ENCODE results near the gene SOCS7.

The SOCS7 gene

GRCh38 chr17:38448208-38448771, 96.6 kb downstream of the SOCS7 start:
- in situ Hi-C loops (cut with HindIII; ENCODE audit: low pct_unique_long_range_greater_than_20kb, low sequenced_read_pairs) = no loop called here
- DNase-seq (ENCODE audit: low read depth in 1 of 2, low spot score in 1 of 2) = no peak
- TF ChIP-seq JUND (IDR thresholded peaks at IDR 0.05; ENCODE audit: low read depth) = no peak

GRCh38 chr17:38449364-38449763, 97.7 kb downstream of the SOCS7 start:
- DNase-seq (ENCODE audit: low read depth in 1 of 2, low spot score in 1 of 2) = peak in 1 of 2 experiments; percentile 42
- no peak for TF ChIP-seq JUND (IDR thresholded peaks at IDR 0.05; ENCODE audit: low read depth)
- in situ Hi-C loops (cut with HindIII; ENCODE audit: low pct_unique_long_range_greater_than_20kb, low sequenced_read_pairs) = no loop called here

GRCh38 chr17:38450557-38451029, 98.9 kb downstream of the SOCS7 start:
- DNase-seq (ENCODE audit: low read depth in 1 of 2, low spot score in 1 of 2) = no peak
- in situ Hi-C loops (cut with HindIII; ENCODE audit: low pct_unique_long_range_greater_than_20kb, low sequenced_read_pairs) = no loop called here
- TF ChIP-seq JUND (IDR thresholded peaks at IDR 0.05; ENCODE audit: low read depth) = no peak

GRCh38 chr17:38451030-38451839, 99.6 kb downstream of the SOCS7 start:
- DNase-seq (ENCODE audit: low read depth in 1 of 2, low spot score in 1 of 2) = no peak

GRCh38 chr17:38451840-38452529, 100.3 kb downstream of the SOCS7 start:
- no peak for TF ChIP-seq JUND (IDR thresholded peaks at IDR 0.05; ENCODE audit: low read depth)
- in situ Hi-C loops (cut with HindIII; ENCODE audit: low pct_unique_long_range_greater_than_20kb, low sequenced_read_pairs) = no loop called here
- no peak for DNase-seq (ENCODE audit: low read depth in 1 of 2, low spot score in 1 of 2)

More at GRCh38 chr17:38451030-38451839, 99.6 kb downstream of the SOCS7 start:
- no peak for TF ChIP-seq JUND (IDR thresholded peaks at IDR 0.05; ENCODE audit: low read depth)
- in situ Hi-C loops (cut with HindIII; ENCODE audit: low pct_unique_long_range_greater_than_20kb, low sequenced_read_pairs) = no loop called here

- no peak for DNase-seq (ENCODE audit: low read depth in 1 of 2, low spot score in 1 of 2)
- in situ Hi-C loops (cut with HindIII; ENCODE audit: low pct_unique_long_range_greater_than_20kb, low sequenced_read_pairs) = no loop called here
- no peak for TF ChIP-seq JUND (IDR thresholded peaks at IDR 0.05; ENCODE audit: low read depth)
Observed at GRCh38 chr17:38452719-38453118, 101.1 kb downstream of the SOCS7 start.

- DNase-seq (ENCODE audit: low read depth in 1 of 2, low spot score in 1 of 2) = peak; percentile 27 to 65
- in situ Hi-C loops (cut with HindIII; ENCODE audit: low pct_unique_long_range_greater_than_20kb, low sequenced_read_pairs) = no loop called here
- no peak for TF ChIP-seq JUND (IDR thresholded peaks at IDR 0.05; ENCODE audit: low read depth)
Observed at GRCh38 chr17:38453951-38454421, 102.3 kb downstream of the SOCS7 start.

GRCh38 chr17:38454532-38454931, 102.9 kb downstream of the SOCS7 start:
- DNase-seq (ENCODE audit: low read depth in 1 of 2, low spot score in 1 of 2) = peak; percentile 80 to 91
- in situ Hi-C loops (cut with HindIII; ENCODE audit: low pct_unique_long_range_greater_than_20kb, low sequenced_read_pairs) = no loop called here
- TF ChIP-seq JUND (IDR thresholded peaks at IDR 0.05; ENCODE audit: low read depth) = no peak

Measured in T47D (cell line).